HFFc6 (cell line): ENCODE measurements around the gene EPHB1. TPM values are rescaled to one million over a fixed set of nuclear protein-coding genes. Genes with fewer than 3 reads are reported as not detected.

Experiments
- DNase-seq: peaks from one replicate; pipeline ENCODE4 v3.0.0-alpha.2; 2018
- H3K27ac Mint-ChIP-seq: 2 replicates; pipeline ENCODE4 v1.8.0; 2020; ENCODE audit warnings: mild to moderate bottlenecking, mixed read lengths
- H3K27me3 Mint-ChIP-seq: 2 replicates; pipeline ENCODE4 v1.8.0; 2021; ENCODE audit warnings: mild to moderate bottlenecking, moderate library complexity, mixed read lengths; ENCODE audit not compliant: insufficient read depth
- H3K36me3 Mint-ChIP-seq: 2 replicates; pipeline ENCODE4 v1.8.0; 2021; ENCODE audit warnings: low read depth, mixed read lengths
- H3K4me1 Mint-ChIP-seq: 2 replicates; pipeline ENCODE4 v1.8.0; 2020; ENCODE audit warnings: low read depth, mixed read lengths
- H3K4me3 Mint-ChIP-seq: 2 replicates; pipeline ENCODE4 v1.8.0; 2020; ENCODE audit warnings: mild to moderate bottlenecking, moderate library complexity, mixed read lengths
- H3K9me3 Mint-ChIP-seq: 2 replicates; pipeline ENCODE4 v1.8.0; 2020; ENCODE audit warnings: mild to moderate bottlenecking, mixed read lengths
- CTCF ChIP-seq: fragments of 200-600 bp; sonication (generic); IDR thresholded peaks from 2 replicates; pipeline ENCODE4 v1.5.0; 2021; ENCODE audit warnings: antibody characterized with exemption, mild to moderate bottlenecking
- total RNA-seq, 6 experiments: library from RNA; stranded (reverse); fragmentation: NEBNext Ultra II Directional; extraction: Animal tissue kit (Norgen Biotek cat#: 25700); gene quantifications; 2 replicates in 1 of 6; 3 replicates in 5 of 6; pipeline ENCODE4 v1.2.3, GENCODE V29; 2021

The EPHB1 gene
- total RNA-seq, 6 experiments from 2014 or later = 0.88 to 2.6 (median 1.0) TPM

GRCh38 chr3:135082706-135083105, 287.6 kb downstream of the EPHB1 start:
- Mint-ChIP-seq H3K27me3 (peaks cover 3% of the 10 kb centered on the region), H3K4me3 (no peak overlapping the region), H3K4me1 (no peaks in the 10 kb centered on the region), H3K27ac (no peak overlapping the region), H3K36me3 (no peaks in the 10 kb centered on the region), H3K9me3 (no peaks in the 10 kb centered on the region; the same call in 1 of the 2 replicates)
- no peak for TF ChIP-seq CTCF
- no peak for DNase-seq

GRCh38 chr3:135083179-135083578, 288.1 kb downstream of the EPHB1 start:
- Mint-ChIP-seq H3K27me3 (peaks cover 3% of the 10 kb centered on the region), H3K9me3 (no peaks in the 10 kb centered on the region; the same call in 1 of the 2 replicates), H3K4me3 (no peak overlapping the region), H3K27ac (no peak overlapping the region), H3K4me1 (no peaks in the 10 kb centered on the region), H3K36me3 (no peaks in the 10 kb centered on the region)
- no peak for TF ChIP-seq CTCF
- DNase-seq = no peak

GRCh38 chr3:135083756-135084155, 288.7 kb downstream of the EPHB1 start:
- no peaks in the 10 kb centered on the region for H3K36me3 Mint-ChIP-seq
- no peak for TF ChIP-seq CTCF
- no peak for DNase-seq
- no peak overlapping the region for H3K27ac Mint-ChIP-seq
- H3K4me3 Mint-ChIP-seq = no peak overlapping the region
- H3K27me3 Mint-ChIP-seq = peaks cover 2% of the 10 kb centered on the region
- no peaks in the 10 kb centered on the region for H3K4me1 Mint-ChIP-seq
- no peaks in the 10 kb centered on the region; the same call in 1 of the 2 replicates for H3K9me3 Mint-ChIP-seq

DNA sequence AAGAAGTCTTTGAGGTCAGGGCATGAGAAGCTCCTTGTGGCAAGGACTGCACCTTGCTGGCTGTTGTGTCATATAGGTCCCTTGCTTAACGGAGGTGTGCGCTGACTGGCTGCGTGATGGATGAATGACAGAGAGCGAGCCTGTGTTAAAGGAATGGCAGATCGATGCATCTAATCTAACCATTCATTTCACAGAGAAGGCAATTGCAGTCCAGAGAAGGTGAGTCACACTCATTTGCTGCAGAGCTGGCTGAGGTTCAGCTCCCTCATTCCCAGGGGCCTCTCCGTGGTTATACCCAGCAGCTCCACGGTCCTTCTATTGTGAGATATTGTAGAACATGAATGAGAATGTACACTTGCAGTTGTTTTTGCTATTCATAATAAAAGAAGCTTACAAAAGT, 289.3 kb downstream of the EPHB1 start:
- Mint-ChIP-seq H3K36me3 (no peaks in the 10 kb centered on the region), H3K27ac (no peak overlapping the region), H3K4me1 (no peaks in the 10 kb centered on the region), H3K4me3 (no peak overlapping the region), H3K9me3 (no peaks in the 10 kb centered on the region; the same call in 1 of the 2 replicates), H3K27me3 (peaks cover 2% of the 10 kb centered on the region)
- DNase-seq = peak; percentile 11
- no peak for TF ChIP-seq CTCF

- no peak overlapping the region for H3K4me3 Mint-ChIP-seq
- no peaks in the 10 kb centered on the region; the same call in 1 of the 2 replicates for H3K9me3 Mint-ChIP-seq
- H3K36me3 Mint-ChIP-seq = no peaks in the 10 kb centered on the region
- no peak for DNase-seq
- TF ChIP-seq CTCF = no peak
- H3K27me3 Mint-ChIP-seq = peaks cover 2% of the 10 kb centered on the region
- no peak overlapping the region for H3K27ac Mint-ChIP-seq
- H3K4me1 Mint-ChIP-seq = no peaks in the 10 kb centered on the region
Observed at GRCh38 chr3:135084976-135085375, 289.9 kb downstream of the EPHB1 start.
